Measurements from ENCODE around the gene SH3RF3.

- TF ChIP-seq POLR2AphosphoS5 (IDR thresholded peaks at IDR 0.05; ENCODE audit: low read depth, low read length) (no peak), POLR2A (IDR thresholded peaks at IDR 0.05; ENCODE audit: low read depth, low read length) (no peak)
Measured at GRCh38 chr2:109208951-109209335, 79.9 kb downstream of the SH3RF3 start.
